ENCODE data around the gene RIMS3.

RIMS3 gene

DNA sequence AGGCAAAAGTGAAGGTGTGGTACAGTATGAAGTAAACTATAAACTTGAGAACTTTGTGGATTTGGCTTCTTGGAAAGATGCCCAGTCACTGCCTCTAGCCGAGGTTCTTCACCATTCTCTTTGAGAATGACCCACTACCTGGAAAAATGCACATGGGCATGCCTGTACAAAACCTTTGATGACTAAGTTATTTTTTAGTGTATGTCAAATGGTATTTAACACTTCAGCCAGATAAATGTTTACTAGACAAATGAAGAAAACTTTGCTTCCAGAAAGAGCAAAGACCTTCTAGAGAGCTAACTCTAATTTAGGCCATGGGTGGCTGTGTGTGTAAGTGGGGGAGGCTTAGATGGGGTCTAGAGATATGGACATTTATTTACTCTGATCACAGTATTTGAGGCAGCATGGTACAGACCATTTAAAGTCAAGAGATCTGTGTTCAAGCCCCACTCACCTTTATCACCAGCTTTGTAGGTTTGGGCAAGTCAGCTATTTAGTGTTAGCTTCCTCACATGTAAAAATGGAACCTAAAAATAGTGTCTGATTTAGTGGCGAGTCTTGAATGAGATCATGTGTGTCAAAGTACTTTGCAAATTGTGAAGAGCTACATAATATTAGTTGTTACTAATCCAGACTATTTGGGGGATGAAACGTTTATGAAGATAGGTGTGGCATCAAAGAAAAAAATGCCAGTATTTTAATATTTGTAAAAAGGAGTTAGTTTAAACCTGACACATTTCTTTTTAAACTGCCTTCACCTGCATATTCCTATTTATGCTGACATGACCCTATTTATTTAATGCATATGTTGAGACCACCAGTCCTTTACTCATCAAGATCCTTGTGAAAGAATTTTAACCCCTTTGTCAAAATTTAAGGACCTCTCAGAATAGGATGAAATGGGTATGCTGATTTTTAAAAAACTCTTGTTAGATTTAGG is 46.3 kb upstream of the RIMS3 start:
- H3K79me2 ChIP-seq (ENCODE audit: insufficient read depth, low read length): peaks cover 95% of the 10 kb centered on the region
- no peak overlapping the region for H2AFZ ChIP-seq (ENCODE audit: low read length)
- peak overlapping the region; percentile 81 for H3K4me3 ChIP-seq (ENCODE audit: low read length, poor library complexity, severe bottlenecking)
- H3K27me3 ChIP-seq (ENCODE audit: insufficient read depth, low read length, poor library complexity, severe bottlenecking): no peaks in the 10 kb centered on the region
- peak overlapping the region; percentile 80 for H3K9ac ChIP-seq (ENCODE audit: low read depth, low read length, poor library complexity, severe bottlenecking)
- 0 out of 2 replicates have a peak, but pooled peaks cover 5% of the 10 kb centered on the region for H3F3A ChIP-seq (ENCODE audit: low read depth)
- no peaks in the 10 kb centered on the region for H3K9me2 ChIP-seq (replicated peaks; ENCODE audit: low read depth, low read length)
- peaks cover 55% of the 10 kb centered on the region for H3K4me1 ChIP-seq (ENCODE audit: insufficient read depth, low read length, poor library complexity, severe bottlenecking)
- TF ChIP-seq, protein P1, sequence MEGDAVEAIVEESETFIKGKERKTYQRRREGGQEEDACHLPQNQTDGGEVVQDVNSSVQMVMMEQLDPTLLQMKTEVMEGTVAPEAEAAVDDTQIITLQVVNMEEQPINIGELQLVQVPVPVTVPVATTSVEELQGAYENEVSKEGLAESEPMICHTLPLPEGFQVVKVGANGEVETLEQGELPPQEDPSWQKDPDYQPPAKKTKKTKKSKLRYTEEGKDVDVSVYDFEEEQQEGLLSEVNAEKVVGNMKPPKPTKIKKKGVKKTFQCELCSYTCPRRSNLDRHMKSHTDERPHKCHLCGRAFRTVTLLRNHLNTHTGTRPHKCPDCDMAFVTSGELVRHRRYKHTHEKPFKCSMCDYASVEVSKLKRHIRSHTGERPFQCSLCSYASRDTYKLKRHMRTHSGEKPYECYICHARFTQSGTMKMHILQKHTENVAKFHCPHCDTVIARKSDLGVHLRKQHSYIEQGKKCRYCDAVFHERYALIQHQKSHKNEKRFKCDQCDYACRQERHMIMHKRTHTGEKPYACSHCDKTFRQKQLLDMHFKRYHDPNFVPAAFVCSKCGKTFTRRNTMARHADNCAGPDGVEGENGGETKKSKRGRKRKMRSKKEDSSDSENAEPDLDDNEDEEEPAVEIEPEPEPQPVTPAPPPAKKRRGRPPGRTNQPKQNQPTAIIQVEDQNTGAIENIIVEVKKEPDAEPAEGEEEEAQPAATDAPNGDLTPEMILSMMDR (conservative IDR thresholded peaks at IDR 0.05; ENCODE audit: low read length): no peak
- TF ChIP-seq EZH2phosphoT487 (IDR thresholded peaks at IDR 0.05; ENCODE audit: borderline replicate concordance): no peak
- H3K36me3 ChIP-seq (ENCODE audit: insufficient read depth, low read length): no peaks in the 10 kb centered on the region; the same call in 1 of the 2 replicates
- peak overlapping the region; percentile 92 for H3K4me2 ChIP-seq (ENCODE audit: low read depth, low read length, poor library complexity, severe bottlenecking)
- H3K9me3 ChIP-seq (ENCODE audit: insufficient read depth, low read depth, low read length): no peaks in the 10 kb centered on the region
- peaks cover 22% of the 10 kb centered on the region for H4K20me1 ChIP-seq (ENCODE audit: insufficient read depth, low read length, poor library complexity, severe bottlenecking)

DNA sequence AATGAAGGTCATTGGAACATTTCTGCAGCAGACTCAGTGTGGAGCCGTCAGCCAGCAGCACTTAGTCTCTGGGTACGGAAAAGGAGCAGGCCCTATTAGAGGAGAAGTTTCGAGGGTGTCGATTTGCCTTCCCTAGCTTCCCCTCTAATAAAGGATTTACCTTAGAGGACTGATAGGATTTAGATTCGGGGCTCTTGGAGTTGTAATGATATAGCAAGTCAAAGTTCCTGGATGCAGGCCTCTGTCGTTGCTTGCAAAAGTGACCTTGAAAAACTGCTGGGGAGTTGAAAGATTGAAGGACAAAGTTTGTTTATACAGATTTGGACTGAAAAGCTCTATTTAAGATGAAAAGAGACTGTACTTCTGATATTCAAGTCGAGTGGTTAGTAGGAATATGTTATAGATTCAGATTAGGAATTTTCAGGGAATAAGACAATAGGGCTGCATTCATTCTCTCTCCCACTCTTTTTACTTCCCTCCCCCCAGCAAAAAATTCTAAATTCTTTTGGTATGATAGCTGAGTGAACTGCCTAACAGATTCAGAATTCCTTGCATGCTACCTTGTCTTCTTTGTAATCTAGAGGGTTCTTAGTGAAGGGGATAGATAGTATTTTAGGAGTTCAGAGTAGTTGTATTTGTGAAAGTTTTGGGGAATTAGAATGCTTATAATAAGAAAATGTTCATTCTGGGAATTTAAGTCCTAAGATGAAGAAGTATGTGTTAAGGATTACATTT is 45.3 kb upstream of the RIMS3 start:
- Histone ChIP-seq H3K79me2 (ENCODE audit: insufficient read depth, low read length) (peaks cover 95% of the 10 kb centered on the region), H3K9ac (ENCODE audit: low read depth, low read length, poor library complexity, severe bottlenecking) (peak overlapping the region; percentile 80), H3K9me3 (ENCODE audit: insufficient read depth, low read depth, low read length) (no peaks in the 10 kb centered on the region), H2AFZ (ENCODE audit: low read length) (no peak overlapping the region), H3F3A (ENCODE audit: low read depth) (0 out of 2 replicates have a peak, but pooled peaks cover 5% of the 10 kb centered on the region), H3K27me3 (ENCODE audit: insufficient read depth, low read length, poor library complexity, severe bottlenecking) (no peaks in the 10 kb centered on the region), H3K4me2 (ENCODE audit: low read depth, low read length, poor library complexity, severe bottlenecking) (peak overlapping the region; percentile 92), H4K20me1 (ENCODE audit: insufficient read depth, low read length, poor library complexity, severe bottlenecking) (peaks cover 22% of the 10 kb centered on the region), H3K36me3 (ENCODE audit: insufficient read depth, low read length) (no peaks in the 10 kb centered on the region; the same call in 1 of the 2 replicates), H3K4me1 (ENCODE audit: insufficient read depth, low read length, poor library complexity, severe bottlenecking) (peaks cover 55% of the 10 kb centered on the region), H3K9me2 (replicated peaks; ENCODE audit: low read depth, low read length) (no peaks in the 10 kb centered on the region), H3K4me3 (ENCODE audit: low read length, poor library complexity, severe bottlenecking) (peak overlapping the region; percentile 81)
- no peak for TF ChIP-seq EZH2phosphoT487 (IDR thresholded peaks at IDR 0.05; ENCODE audit: borderline replicate concordance)
- TF ChIP-seq, protein P1 (conservative IDR thresholded peaks at IDR 0.05; ENCODE audit: low read length): no peak

GRCh38 chr1:40709802-40710278 is 44.4 kb upstream of the RIMS3 start:
- peak overlapping the region; percentile 80 for H3K9ac ChIP-seq (ENCODE audit: low read depth, low read length, poor library complexity, severe bottlenecking)
- H3K9me3 ChIP-seq (ENCODE audit: insufficient read depth, low read depth, low read length): no peaks in the 10 kb centered on the region
- H3K9me2 ChIP-seq (replicated peaks; ENCODE audit: low read depth, low read length): no peaks in the 10 kb centered on the region
- H3K79me2 ChIP-seq (ENCODE audit: insufficient read depth, low read length): peaks cover 96% of the 10 kb centered on the region
- 0 out of 2 replicates have a peak, but pooled peaks cover 5% of the 10 kb centered on the region for H3F3A ChIP-seq (ENCODE audit: low read depth)
- TF ChIP-seq, protein P1 (conservative IDR thresholded peaks at IDR 0.05; ENCODE audit: low read length): no peak
- no peak for TF ChIP-seq EZH2phosphoT487 (IDR thresholded peaks at IDR 0.05; ENCODE audit: borderline replicate concordance)
- H3K4me1 ChIP-seq (ENCODE audit: insufficient read depth, low read length, poor library complexity, severe bottlenecking): peaks cover 56% of the 10 kb centered on the region
- H4K20me1 ChIP-seq (ENCODE audit: insufficient read depth, low read length, poor library complexity, severe bottlenecking): peaks cover 22% of the 10 kb centered on the region
- H3K4me3 ChIP-seq (ENCODE audit: low read length, poor library complexity, severe bottlenecking): peak overlapping the region; percentile 81
- H2AFZ ChIP-seq (ENCODE audit: low read length): no peak overlapping the region
- H3K36me3 ChIP-seq (ENCODE audit: insufficient read depth, low read length): no peaks in the 10 kb centered on the region; the same call in 1 of the 2 replicates
- peak overlapping the region; percentile 92 for H3K4me2 ChIP-seq (ENCODE audit: low read depth, low read length, poor library complexity, severe bottlenecking)
- no peaks in the 10 kb centered on the region for H3K27me3 ChIP-seq (ENCODE audit: insufficient read depth, low read length, poor library complexity, severe bottlenecking)
